B cell (primary cell): ENCODE data around the gene CREBBP. TPM values are rescaled to one million over a fixed set of nuclear protein-coding genes. Genes with fewer than 3 reads are reported as not detected.

ENCODE experiments used
- ATAC-seq: fragments of 200-7000 bp; cut with Tn5 transposase; one replicate; pipeline ENCODE4 v1.10.0; 2021; ENCODE audit warnings: low read depth, mild to moderate bottlenecking, moderate number of reproducible peaks, moderate library complexity
- CTCF ChIA-PET: fragments of 350-600 bp; sonication (Branson Sonifier 250); formaldehyde crosslinking; loops from one replicate; lab custom pipeline; 2021; ENCODE audit warnings: antibody characterized with exemption, inconsistent platforms; lab: Charles Lee
- POLR2A ChIA-PET: fragments of 350-600 bp; sonication (Branson Sonifier 250); formaldehyde crosslinking; loops from one replicate; lab custom pipeline; 2021; ENCODE audit warnings: antibody characterized with exemption; lab: Charles Lee
- DNase-seq: peaks from one replicate; pipeline ENCODE4 v3.0.0; 2013
- H2AFZ ChIP-seq: 2 replicates; pipeline ENCODE4 v1.6.1; 2012; ENCODE audit warnings: mild to moderate bottlenecking, low read depth, low read length; ENCODE audit not compliant: insufficient read depth, poor library complexity, severe bottlenecking
- H3K27ac ChIP-seq, 2 donors: 1 replicate in 1 of 2; 2 replicates in 1 of 2; pipeline ENCODE4 v1.5.1; 2012 to 2013; ENCODE audit warnings: low read length in 2 of 2, mild to moderate bottlenecking in 2 of 2, moderate library complexity in 1 of 2
- H3K27me3 ChIP-seq, 4 experiments: fragments of 200-600 bp in 1 of 4; sonication (generic) in 1 of 4; replicated peaks in 1 of 4; 1 replicate in 2 of 4; 2 replicates in 2 of 4; pipeline versions ENCODE4 v1.6.1 to v1.7.0; 2013 to 2016; ENCODE audit warnings: low read length in 3 of 4, mild to moderate bottlenecking in 2 of 4, mixed read lengths in 1 of 4, moderate library complexity in 1 of 4; ENCODE audit not compliant: insufficient read depth in 4 of 4, control insufficient read depth in 3 of 4; ENCODE audit errors: control extremely low read depth in 1 of 4
- H3K36me3 ChIP-seq, 2 experiments: replicated peaks in 1 of 2; 1 replicate in 1 of 2; 2 replicates in 1 of 2; pipeline versions ENCODE4 v1.6.1 to v1.7.1; 2013; ENCODE audit warnings: low read length in 1 of 2; ENCODE audit not compliant: insufficient read depth in 2 of 2, control insufficient read depth in 1 of 2; ENCODE audit errors: control extremely low read depth in 1 of 2, extremely low read depth in 1 of 2
- H3K4me1 ChIP-seq, 2 donors: fragments of 200-600 bp in 1 of 2; sonication (generic) in 1 of 2; 1 replicate in 1 of 2; 2 replicates in 1 of 2; pipeline versions ENCODE4 v1.5.1 to v1.6.1; 2013 to 2017; ENCODE audit warnings: low read length in 2 of 2; ENCODE audit not compliant: control insufficient read depth in 2 of 2, insufficient read depth in 2 of 2
- H3K4me2 ChIP-seq: replicated peaks from 2 replicates; pipeline ENCODE3; 2012; ENCODE audit warnings: mild to moderate bottlenecking, low read depth, low read length; ENCODE audit not compliant: poor library complexity, severe bottlenecking
- H3K4me3 ChIP-seq, 5 experiments: fragments of 200-600 bp in 1 of 5; sonication (generic) in 1 of 5; 1 replicate in 3 of 5; 2 replicates in 2 of 5; pipeline versions ENCODE4 v1.5.1 to v1.7.0; 2011 to 2016; ENCODE audit warnings: low read length in 4 of 5, mild to moderate bottlenecking in 4 of 5, low read depth in 2 of 5, control low read depth in 1 of 5, moderate library complexity in 1 of 5; ENCODE audit not compliant: insufficient read depth in 1 of 5; ENCODE audit errors: control extremely low read depth in 1 of 5, extremely low read depth in 1 of 5
- H3K79me2 ChIP-seq: fragments of 200-600 bp; sonication (generic); one replicate; pipeline ENCODE4 v1.6.0; 2016; ENCODE audit warnings: low read length; ENCODE audit not compliant: control insufficient read depth, insufficient read depth
- H3K9ac ChIP-seq: fragments of 200-600 bp; sonication (generic); 2 replicates; pipeline ENCODE4 v1.6.1; 2017; ENCODE audit warnings: mild to moderate bottlenecking, low read length, moderate library complexity
- H3K9me3 ChIP-seq, 3 donors: one replicate each; pipeline versions ENCODE4 v1.6.1 to v1.7.1; 2013; ENCODE audit warnings: low read length in 2 of 3; ENCODE audit not compliant: control insufficient read depth in 2 of 3, insufficient read depth in 1 of 3; ENCODE audit errors: control extremely low read depth in 1 of 3
- H4K20me1 ChIP-seq: 2 replicates; pipeline ENCODE4 v1.6.0; 2012; ENCODE audit warnings: mild to moderate bottlenecking, low read length; ENCODE audit not compliant: insufficient read depth, control insufficient read depth, poor library complexity, severe bottlenecking
- H3K27ac Mint-ChIP-seq: one replicate; pipeline ENCODE4 v1.8.0; 2021; ENCODE audit warnings: mixed read lengths
- H3K27me3 Mint-ChIP-seq: one replicate; pipeline ENCODE4 v1.8.0; 2021; ENCODE audit warnings: mixed read lengths
- H3K4me1 Mint-ChIP-seq: one replicate; pipeline ENCODE4 v1.8.0; 2021; ENCODE audit warnings: mixed read lengths
- H3K4me3 Mint-ChIP-seq: one replicate; pipeline ENCODE4 v1.8.0; 2021; ENCODE audit warnings: mixed read lengths
- H3K9me3 Mint-ChIP-seq: one replicate; pipeline ENCODE4 v1.8.0; 2022; ENCODE audit warnings: mixed read lengths; ENCODE audit not compliant: insufficient read depth
- CTCF ChIP-seq: fragments of 200-600 bp; IDR thresholded peaks from one replicate; pipeline ENCODE4 v1.8.0; 2022; ENCODE audit warnings: antibody characterized with exemption, mild to moderate bottlenecking
- EZH2 ChIP-seq: IDR thresholded peaks from 2 replicates; pipeline ENCODE4 v1.6.1; 2012; ENCODE audit warnings: borderline replicate concordance, low read depth, mild to moderate bottlenecking, moderate library complexity, low read length; ENCODE audit not compliant: insufficient read depth, poor library complexity, severe bottlenecking
- WGBS: methylation state at CpG from one replicate; pipeline ENCODE4 v1.1.5; 2013; ENCODE audit warnings: missing lambda C conversion rate; ENCODE audit not compliant: insufficient coverage; 5-methylcytosine and 5-hydroxymethylcytosine counted together
- intact Hi-C: fragments of 100-400 bp; cut with micrococcal nuclease; formaldehyde crosslinking; loops from one replicate; pipeline ENCODE4 v1.10.0; 2022
- polyA plus RNA-seq: library from polyadenylated mRNA; depleted of rRNA; stranded (reverse); fragments of >200 nt; gene quantifications from 2 replicates; pipeline ENCODE4 v1.2.3, GENCODE V29; 2012
- total RNA-seq, 2 donors: library from RNA; stranded (reverse); fragments of 120-200 nt in 1 of 2; gene quantifications; 1 replicate in 1 of 2; 2 replicates in 1 of 2; pipeline versions ENCODE4 v1.2.3 to v1.2.4, GENCODE V29; 2013 to 2022

Gene CREBBP
- total and polyA plus RNA-seq, 2 donors (not counting 1 experiment from before 2014, with no cell fraction given): 27.6 to 206 TPM

DNA sequence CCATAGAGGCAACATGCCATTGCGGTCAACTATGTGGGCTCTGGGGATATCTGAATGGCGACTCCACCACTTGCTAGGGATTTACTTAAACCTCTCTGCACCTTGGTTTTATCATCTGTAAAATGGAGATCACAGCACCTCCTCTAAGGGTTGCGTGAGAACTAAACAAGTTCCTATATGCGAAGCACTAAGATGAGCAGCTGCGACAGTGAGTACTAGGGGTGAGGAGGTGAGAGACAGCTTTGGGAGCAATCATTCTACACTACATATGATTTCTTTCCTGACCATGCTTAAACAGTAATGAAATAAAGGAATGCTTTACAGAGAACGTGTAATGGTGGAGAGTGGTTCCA lies 61.4 kb downstream of the CREBBP start:
- H3K36me3 ChIP-seq: peaks cover 0 to 15% of the 10 kb centered on the region in 2 experiments
- Mint-ChIP-seq H3K27ac (peak overlapping the region; percentile 68), H3K9me3 (no peaks in the 10 kb centered on the region), H3K27me3 (no peaks in the 10 kb centered on the region), H3K4me3 (peak overlapping the region; percentile 75), H3K4me1 (peaks cover 90% of the 10 kb centered on the region)
- no peak for TF ChIP-seq EZH2
- TF ChIP-seq CTCF: no peak
- H3K27ac ChIP-seq: peak overlapping the region in 1 of 2 donors; percentile 62
- H3K4me1 ChIP-seq: peaks cover 67 to 76% of the 10 kb centered on the region in 2 donors
- CTCF ChIA-PET: no interaction called here
- no peak for ATAC-seq
- H3K4me3 ChIP-seq: no peak overlapping the region
- H3K27me3 ChIP-seq: no peaks in the 10 kb centered on the region
- H3K79me2 ChIP-seq: peaks cover 100% of the 10 kb centered on the region
- 100% methylated on average over 1 of the region's 6 CpGs for WGBS
- peaks cover 96% of the 10 kb centered on the region for H4K20me1 ChIP-seq
- intact Hi-C loops: no loop called here
- DNase-seq: no peak
- H3K4me2 ChIP-seq: peak overlapping the region; percentile 69
- no peak overlapping the region for H2AFZ ChIP-seq
- H3K9ac ChIP-seq: no peak overlapping the region
- H3K9me3 ChIP-seq: peaks cover 0 to 2% (median 0%) of the 10 kb centered on the region in 3 donors
- POLR2A ChIA-PET: no interaction called here

- no peaks in the 10 kb centered on the region for H3K27me3 ChIP-seq
- peaks cover 100% of the 10 kb centered on the region for H3K79me2 ChIP-seq
- WGBS: 100% methylated on average over 1 of the region's 3 CpGs
- H4K20me1 ChIP-seq: peaks cover 96% of the 10 kb centered on the region
- intact Hi-C loops: no loop called here
- POLR2A ChIA-PET: no interaction called here
- ATAC-seq (no peak), DNase-seq (no peak)
- H3K4me3 ChIP-seq: no peak overlapping the region
- no peak overlapping the region for H3K27ac Mint-ChIP-seq
- peaks cover 0 to 2% (median 0%) of the 10 kb centered on the region in 3 donors for H3K9me3 ChIP-seq
- H3K9me3 Mint-ChIP-seq: no peaks in the 10 kb centered on the region
- H3K4me1 Mint-ChIP-seq: peaks cover 80% of the 10 kb centered on the region
- peak overlapping the region in 1 of 2 donors; percentile 62 for H3K27ac ChIP-seq
- H3K36me3 ChIP-seq: peaks cover 0 to 13% of the 10 kb centered on the region in 2 experiments
- H3K27me3 Mint-ChIP-seq: no peaks in the 10 kb centered on the region
- no peak overlapping the region for H2AFZ ChIP-seq
- H3K4me1 ChIP-seq: peaks cover 48 to 57% of the 10 kb centered on the region in 2 donors
- H3K4me3 Mint-ChIP-seq: no peak overlapping the region
- CTCF ChIA-PET: interaction anchor here (1.1 kb wide), 1 partner anchor 45 kb away, joined by 7 read pairs; no protein-coding TSS in a partner anchor
- no peak overlapping the region for H3K9ac ChIP-seq
- no peak for TF ChIP-seq CTCF
- no peak for TF ChIP-seq EZH2
- peak overlapping the region; percentile 9 for H3K4me2 ChIP-seq
Measured at GRCh38 chr16:3816326-3816725, 64.2 kb downstream of the CREBBP start.
